OCI-LY1 (cell line): ENCODE results near the gene TLE3.

Experiments
- H2AFZ ChIP-seq: fragments of 200-600 bp; sonication (generic), shearing (Covaris generic); 2 replicates; pipeline ENCODE4 v1.6.0; 2014; ENCODE audit warnings: antibody characterized with exemption, mild to moderate bottlenecking, low read length
- H3F3A ChIP-seq: fragments of 200-600 bp; sonication (generic), shearing (Covaris generic); 2 replicates; pipeline ENCODE4 v1.6.0; 2014; ENCODE audit warnings: mild to moderate bottlenecking, antibody characterized with exemption, low read length, moderate library complexity; ENCODE audit not compliant: insufficient read depth
- H3K27ac ChIP-seq: fragments of 200-600 bp; sonication (generic); 2 replicates; pipeline ENCODE4 v1.5.1; 2014; ENCODE audit warnings: low read length, mixed run types, mild to moderate bottlenecking, low read depth; ENCODE audit not compliant: poor library complexity, severe bottlenecking
- H3K27me3 ChIP-seq: fragments of 200-600 bp; sonication (generic); 2 replicates; pipeline ENCODE4 v1.6.0; 2014; ENCODE audit warnings: antibody characterized with exemption, mild to moderate bottlenecking, low read length, moderate library complexity; ENCODE audit not compliant: insufficient read depth
- H3K36me3 ChIP-seq: fragments of 200-600 bp; sonication (generic); 2 replicates; pipeline ENCODE4 v1.6.1; 2014; ENCODE audit warnings: mild to moderate bottlenecking, antibody characterized with exemption, low read length, moderate library complexity, mixed read lengths; ENCODE audit not compliant: insufficient read depth
- H3K4me1 ChIP-seq: fragments of 200-600 bp; sonication (generic); 2 replicates; pipeline ENCODE4 v1.5.1; 2014; ENCODE audit warnings: mild to moderate bottlenecking, low read length, moderate library complexity; ENCODE audit not compliant: insufficient read depth, severe bottlenecking
- H3K4me2 ChIP-seq: fragments of 200-600 bp; sonication (generic), shearing (Covaris generic); 2 replicates; pipeline ENCODE4 v1.6.1; 2014; ENCODE audit warnings: low read length
- H3K4me3 ChIP-seq: fragments of 200-600 bp; sonication (generic); 2 replicates; pipeline ENCODE4 v1.5.1; 2014; ENCODE audit warnings: low read length, low read depth, mild to moderate bottlenecking, mixed read lengths; ENCODE audit not compliant: poor library complexity, severe bottlenecking
- H3K79me2 ChIP-seq: fragments of 200-600 bp; shearing (Covaris generic); 2 replicates; pipeline ENCODE4 v1.6.1; 2016; ENCODE audit warnings: mixed run types, low read length, mixed read lengths; ENCODE audit not compliant: insufficient read depth
- H3K9ac ChIP-seq: fragments of 200-600 bp; sonication (generic), shearing (Covaris generic); 2 replicates; pipeline ENCODE4 v1.6.1; 2014; ENCODE audit warnings: mild to moderate bottlenecking, low read length, mixed read lengths
- H3K9me2 ChIP-seq: fragments of 200-600 bp; sonication (generic), shearing (Covaris generic); 2 replicates; pipeline ENCODE4 v1.6.1; 2014; ENCODE audit warnings: low read depth, mild to moderate bottlenecking, low read length, mixed read lengths
- H3K9me3 ChIP-seq: fragments of 200-600 bp; shearing (Covaris generic); 2 replicates; pipeline ENCODE4 v1.6.1; 2014; ENCODE audit warnings: low read length, mixed read lengths
- H4K20me1 ChIP-seq: fragments of 200-600 bp; sonication (generic), shearing (Covaris generic); 2 replicates; pipeline ENCODE4 v1.6.0; 2016; ENCODE audit warnings: mild to moderate bottlenecking, low read length; ENCODE audit not compliant: insufficient read depth
- EZH2 ChIP-seq: fragments of 200-600 bp; sonication (generic), shearing (Covaris generic); IDR thresholded peaks from 2 replicates; pipeline ENCODE4 v1.8.0; 2017; ENCODE audit warnings: borderline replicate concordance, mixed run types, mild to moderate bottlenecking, antibody characterized with exemption, low read length, moderate library complexity, mixed read lengths
- TF ChIP-seq, protein P1 (sequence below): fragments of 200-600 bp; sonication (generic), shearing (Covaris generic); IDR thresholded peaks from 2 replicates; pipeline ENCODE4 v1.5.1; 2017; ENCODE audit warnings: mild to moderate bottlenecking, antibody characterized with exemption, low read length, moderate library complexity, mixed read lengths

Gene TLE3

DNA sequence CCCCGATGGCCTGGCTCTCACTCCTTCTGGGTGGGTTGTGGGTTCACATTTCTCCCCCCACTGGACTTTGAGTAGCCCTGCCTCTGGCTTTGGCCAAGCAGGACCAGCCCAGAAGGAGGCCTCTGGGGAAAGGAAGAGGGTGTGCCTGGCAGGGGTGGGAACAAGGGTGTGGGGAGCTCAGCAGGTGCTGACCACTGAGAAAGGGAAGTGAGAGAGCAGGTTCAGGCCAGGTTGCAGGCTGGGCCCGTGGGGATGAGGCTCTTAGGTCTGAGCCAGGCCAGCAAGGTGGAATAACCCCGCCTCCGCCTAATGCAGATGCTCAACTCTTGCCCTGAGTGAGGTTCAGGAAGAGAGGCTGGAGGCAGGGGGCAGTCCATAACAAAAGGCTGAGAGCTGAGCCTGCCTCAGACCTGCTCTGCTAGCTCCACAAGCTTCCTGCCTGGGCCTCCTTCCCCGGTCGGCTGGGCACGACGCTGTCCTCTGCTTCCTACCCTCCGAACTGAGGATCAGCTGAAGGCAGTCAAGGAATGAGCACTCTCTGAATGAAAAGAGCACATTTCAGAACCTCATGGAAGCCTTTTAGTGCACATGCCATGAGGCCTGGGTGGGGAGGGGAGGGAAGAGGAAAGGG, 82.7 kb downstream of the TLE3 start:
- H3K4me2 ChIP-seq = peak overlapping the region; percentile 49
- H3K79me2 ChIP-seq = no peaks in the 10 kb centered on the region
- H3K4me1 ChIP-seq = peaks cover 84% of the 10 kb centered on the region
- H3F3A ChIP-seq = no peaks in the 10 kb centered on the region
- TF ChIP-seq EZH2 = no peak
- TF ChIP-seq, protein P1, sequence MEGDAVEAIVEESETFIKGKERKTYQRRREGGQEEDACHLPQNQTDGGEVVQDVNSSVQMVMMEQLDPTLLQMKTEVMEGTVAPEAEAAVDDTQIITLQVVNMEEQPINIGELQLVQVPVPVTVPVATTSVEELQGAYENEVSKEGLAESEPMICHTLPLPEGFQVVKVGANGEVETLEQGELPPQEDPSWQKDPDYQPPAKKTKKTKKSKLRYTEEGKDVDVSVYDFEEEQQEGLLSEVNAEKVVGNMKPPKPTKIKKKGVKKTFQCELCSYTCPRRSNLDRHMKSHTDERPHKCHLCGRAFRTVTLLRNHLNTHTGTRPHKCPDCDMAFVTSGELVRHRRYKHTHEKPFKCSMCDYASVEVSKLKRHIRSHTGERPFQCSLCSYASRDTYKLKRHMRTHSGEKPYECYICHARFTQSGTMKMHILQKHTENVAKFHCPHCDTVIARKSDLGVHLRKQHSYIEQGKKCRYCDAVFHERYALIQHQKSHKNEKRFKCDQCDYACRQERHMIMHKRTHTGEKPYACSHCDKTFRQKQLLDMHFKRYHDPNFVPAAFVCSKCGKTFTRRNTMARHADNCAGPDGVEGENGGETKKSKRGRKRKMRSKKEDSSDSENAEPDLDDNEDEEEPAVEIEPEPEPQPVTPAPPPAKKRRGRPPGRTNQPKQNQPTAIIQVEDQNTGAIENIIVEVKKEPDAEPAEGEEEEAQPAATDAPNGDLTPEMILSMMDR = no peak
- no peaks in the 10 kb centered on the region for H4K20me1 ChIP-seq
- H3K36me3 ChIP-seq = no peaks in the 10 kb centered on the region
- H3K4me3 ChIP-seq = peak overlapping the region; percentile 15
- H2AFZ ChIP-seq = no peak overlapping the region
- H3K27ac ChIP-seq = peak overlapping the region; percentile 95
- H3K9me2 ChIP-seq = no peaks in the 10 kb centered on the region
- no peaks in the 10 kb centered on the region for H3K27me3 ChIP-seq
- H3K9me3 ChIP-seq = no peaks in the 10 kb centered on the region
- H3K9ac ChIP-seq = peak overlapping the region; percentile 66

DNA sequence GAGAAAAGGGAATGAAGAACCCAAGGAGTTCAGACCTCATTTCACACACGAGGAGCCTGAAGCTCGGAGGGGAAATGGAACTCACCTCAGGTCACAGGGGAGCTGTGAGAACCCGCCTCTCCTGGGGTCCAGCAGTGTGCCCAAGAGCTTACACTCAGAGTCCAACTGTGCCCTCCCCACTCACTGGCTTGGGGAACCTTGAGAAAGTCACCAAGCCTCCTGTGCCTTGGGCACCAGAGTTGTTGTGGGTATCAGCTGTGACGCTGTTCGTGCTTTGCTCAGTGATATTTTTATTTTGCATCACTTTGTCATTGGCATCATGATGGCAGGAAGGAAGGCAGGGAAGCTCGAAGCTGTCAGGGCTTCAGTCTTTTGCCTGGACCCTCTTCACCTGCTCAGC, 83.4 kb downstream of the TLE3 start:
- no peak overlapping the region for H3K4me3 ChIP-seq
- H3K9me3 ChIP-seq = no peaks in the 10 kb centered on the region
- H3K36me3 ChIP-seq = no peaks in the 10 kb centered on the region
- H3K27me3 ChIP-seq = no peaks in the 10 kb centered on the region
- H4K20me1 ChIP-seq = no peaks in the 10 kb centered on the region
- TF ChIP-seq, protein P1 = no peak
- TF ChIP-seq EZH2 = no peak
- peak overlapping the region; percentile 95 for H3K27ac ChIP-seq
- peak overlapping the region; percentile 49; the same call in 1 of the 2 replicates for H3K4me2 ChIP-seq
- no peaks in the 10 kb centered on the region for H3F3A ChIP-seq
- H3K9ac ChIP-seq = peak overlapping the region; percentile 54
- no peak overlapping the region for H2AFZ ChIP-seq
- no peaks in the 10 kb centered on the region for H3K9me2 ChIP-seq
- H3K79me2 ChIP-seq = no peaks in the 10 kb centered on the region
- H3K4me1 ChIP-seq = peaks cover 78% of the 10 kb centered on the region

DNA sequence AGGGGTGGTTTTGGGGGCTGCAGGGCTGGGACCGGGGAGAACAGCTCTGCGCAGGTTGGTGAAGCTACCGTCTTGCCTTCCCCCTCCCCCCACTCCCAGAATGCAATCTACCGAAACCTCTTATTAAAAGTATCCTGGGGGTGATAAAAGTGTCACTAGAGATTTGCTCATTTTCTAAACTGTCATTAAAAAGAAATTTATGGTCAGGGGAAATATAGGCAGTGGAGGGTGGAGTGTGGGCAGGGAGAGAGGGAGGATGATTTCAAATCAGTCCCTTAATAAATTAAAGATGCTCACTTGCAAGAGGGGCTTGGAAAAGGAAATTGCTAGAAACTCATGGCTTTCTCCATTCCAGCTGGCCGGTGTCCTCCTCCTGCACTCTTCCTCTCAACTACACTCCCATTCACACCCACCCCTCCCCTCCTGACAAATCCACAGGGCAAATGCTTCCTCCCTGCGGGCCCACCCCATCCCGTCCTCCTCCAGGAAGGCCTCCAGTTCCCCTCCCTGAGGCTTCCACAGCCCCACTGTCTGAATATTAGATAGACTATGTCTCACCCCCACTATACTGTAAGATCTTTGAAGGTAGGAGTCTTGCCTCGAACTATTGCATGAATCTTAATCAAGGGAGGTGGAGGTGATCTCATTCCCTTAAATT, 83.9 kb downstream of the TLE3 start:
- H3K27ac ChIP-seq = peak overlapping the region; percentile 95
- H3K9ac ChIP-seq = peak overlapping the region; percentile 54; the same call in 1 of the 2 replicates
- no peaks in the 10 kb centered on the region for H3K36me3 ChIP-seq
- no peak overlapping the region for H2AFZ ChIP-seq
- no peak overlapping the region for H3K4me3 ChIP-seq
- H3K27me3 ChIP-seq = no peaks in the 10 kb centered on the region
- TF ChIP-seq EZH2 = no peak
- TF ChIP-seq, protein P1 = no peak
- no peaks in the 10 kb centered on the region for H3K79me2 ChIP-seq
- H3K4me2 ChIP-seq = peak overlapping the region; percentile 49; the same call in 1 of the 2 replicates
- H3K9me2 ChIP-seq = no peaks in the 10 kb centered on the region
- H4K20me1 ChIP-seq = no peaks in the 10 kb centered on the region
- no peaks in the 10 kb centered on the region for H3F3A ChIP-seq
- no peaks in the 10 kb centered on the region for H3K9me3 ChIP-seq
- peaks cover 78% of the 10 kb centered on the region for H3K4me1 ChIP-seq
